HG03571 (cell line): ENCODE measurements around the gene MAPKAP1.

Experiments
- ATAC-seq: cut with Tn5 transposase; IDR thresholded peaks from one replicate; pipeline ENCODE4 v1.9.1; 2021; ENCODE audit not compliant: unreplicated experiment

MAPKAP1 gene

DNA sequence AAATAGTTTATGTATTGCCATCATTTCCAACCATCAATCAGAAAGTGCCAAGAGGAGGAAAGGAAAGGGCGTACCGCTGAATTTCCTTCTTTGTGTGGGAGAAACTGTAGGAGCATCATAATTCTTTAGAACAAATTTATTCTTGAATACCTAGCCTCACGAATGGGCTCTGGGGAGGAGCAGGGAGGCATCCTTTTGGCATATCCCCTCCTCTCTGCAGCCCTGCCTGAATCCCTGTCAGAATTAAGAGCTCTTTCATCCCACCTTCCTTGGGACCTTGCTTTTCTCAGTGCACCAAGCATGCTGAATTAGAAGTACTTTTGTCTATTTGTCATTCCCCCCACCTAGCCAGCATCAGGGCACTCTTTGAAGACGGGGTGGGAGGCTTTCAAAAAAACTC is 189.4 kb downstream of the MAPKAP1 start:
- ATAC-seq = no peak

DNA sequence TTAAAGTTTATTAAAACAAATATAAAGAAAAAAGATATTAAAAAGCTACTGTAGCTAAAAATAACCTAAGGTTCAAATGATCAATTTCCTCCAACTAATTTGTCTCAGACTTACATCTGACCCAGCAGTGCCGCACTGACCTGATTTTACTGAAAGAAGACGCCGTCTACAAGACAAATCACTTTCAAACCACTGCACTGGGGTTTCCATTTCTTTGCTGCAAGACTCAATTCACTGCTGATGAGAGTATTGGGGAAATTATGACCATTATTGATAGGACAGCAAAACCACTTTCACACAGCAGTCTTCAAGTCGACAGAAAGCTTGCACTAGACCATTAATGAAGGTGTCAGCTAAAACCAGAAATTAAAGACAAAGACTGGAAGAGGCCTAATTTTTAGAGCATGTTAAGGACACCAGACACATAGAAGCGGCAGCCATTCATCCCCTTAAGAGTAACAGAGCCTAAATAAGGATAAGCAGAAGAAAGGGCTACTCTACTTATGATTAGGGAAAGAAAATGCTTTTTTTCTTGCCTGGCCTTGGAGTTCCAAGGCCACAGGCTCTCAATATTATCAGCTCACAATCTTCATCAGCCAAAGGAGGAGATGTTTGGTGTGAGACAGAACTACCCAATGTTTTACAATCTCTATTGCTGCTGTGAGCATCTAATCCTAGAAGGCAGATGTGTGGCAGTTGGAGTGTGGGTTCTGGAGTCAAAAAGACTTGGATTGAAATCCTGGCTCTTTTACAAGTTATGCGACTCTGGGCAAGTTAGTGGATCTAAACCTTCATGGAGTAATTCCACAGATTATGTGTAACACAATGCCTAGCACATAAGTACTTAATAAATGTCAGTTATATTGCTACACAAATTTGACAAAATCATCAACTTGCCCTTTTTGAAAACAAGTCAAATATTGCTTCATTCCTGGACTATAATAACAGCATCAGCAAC is 190.7 kb downstream of the MAPKAP1 start:
- ATAC-seq = no peak

- no peak for ATAC-seq
Measured at GRCh38 chr9:125515281-125515680, 191.7 kb downstream of the MAPKAP1 start.

GRCh38 chr9:125514468-125514867 is 192.5 kb downstream of the MAPKAP1 start:
- ATAC-seq = no peak

DNA sequence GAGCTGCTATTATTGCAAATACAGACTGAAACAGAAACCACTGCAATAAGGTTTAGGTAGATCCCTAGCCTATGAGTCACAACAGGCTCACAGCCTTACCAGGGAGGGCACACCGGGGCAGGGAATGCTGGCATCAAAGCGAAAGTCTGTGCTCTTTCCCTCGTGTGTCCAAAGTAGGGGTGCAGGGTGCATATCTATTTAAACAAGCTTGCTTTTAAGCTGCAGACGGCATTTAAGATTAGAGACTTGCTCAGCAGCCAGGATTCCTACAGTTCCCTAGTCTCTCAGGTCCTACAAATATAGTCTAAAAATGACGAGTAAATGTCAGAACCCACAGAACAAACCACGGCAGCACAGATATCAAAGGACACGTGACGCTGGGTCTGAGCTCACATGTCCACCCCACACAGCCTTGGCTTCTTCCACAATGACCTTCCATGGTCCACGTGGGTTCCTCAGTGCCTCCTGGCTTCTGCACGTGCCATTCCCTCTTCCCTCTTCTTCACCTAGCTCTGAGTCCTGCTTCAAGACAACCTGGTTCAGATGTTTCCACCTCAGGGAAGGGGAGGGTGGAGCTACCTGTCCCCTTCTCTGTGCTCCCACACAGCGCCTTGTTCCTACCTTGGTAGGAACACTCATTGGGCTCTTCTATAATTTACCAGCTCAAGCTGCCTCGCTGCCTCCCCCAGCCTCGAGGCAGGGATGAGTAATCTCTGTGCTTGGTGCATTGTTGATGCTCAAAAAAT is 193.2 kb downstream of the MAPKAP1 start:
- peak; percentile 86 for ATAC-seq

- no peak for ATAC-seq
Measured at GRCh38 chr9:125513303-125513667, 193.7 kb downstream of the MAPKAP1 start.

DNA sequence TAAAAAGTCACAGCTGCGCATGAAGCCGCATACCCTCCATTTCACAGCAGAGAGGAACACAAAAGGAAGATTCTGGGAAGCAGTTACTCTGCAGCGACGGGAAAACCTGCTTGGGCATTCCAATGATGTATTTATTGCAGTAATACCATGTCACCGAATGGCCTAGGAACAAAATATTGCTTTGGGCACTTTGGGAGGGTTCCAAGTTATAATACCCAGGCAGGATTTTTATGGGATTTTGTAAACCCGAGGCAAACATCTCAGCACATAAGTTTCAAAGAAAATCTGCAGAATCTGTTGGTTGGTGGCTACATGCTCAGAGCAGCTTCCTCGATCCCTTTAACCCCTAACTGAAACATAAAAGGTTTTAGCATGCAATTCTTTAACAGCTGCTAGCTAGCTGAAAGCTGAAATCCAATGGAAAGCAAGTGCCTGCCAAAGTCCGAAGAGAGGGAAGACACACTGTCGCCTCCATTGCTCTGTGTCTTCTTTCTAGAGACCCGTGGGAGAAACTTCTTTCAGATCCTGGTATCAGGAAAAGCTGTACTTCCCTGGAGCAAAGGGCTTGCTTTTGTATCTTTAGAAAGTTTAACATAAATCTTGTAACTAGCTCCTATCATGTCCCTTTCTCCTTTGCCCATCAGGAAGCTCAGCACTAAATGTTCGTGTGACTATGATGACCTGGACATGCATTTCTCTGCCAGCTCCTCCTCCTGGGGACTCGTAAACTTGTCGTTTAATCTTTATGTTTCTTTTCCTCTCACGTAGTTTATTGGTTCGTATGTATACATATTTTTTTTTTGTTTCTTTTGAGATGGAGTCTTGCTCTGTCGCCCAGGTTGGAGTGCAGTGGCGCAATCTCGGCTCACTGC is 195.0 kb downstream of the MAPKAP1 start:
- no peak for ATAC-seq

- no peak for ATAC-seq
Measured at GRCh38 chr9:125510980-125511379, 196.0 kb downstream of the MAPKAP1 start.

DNA sequence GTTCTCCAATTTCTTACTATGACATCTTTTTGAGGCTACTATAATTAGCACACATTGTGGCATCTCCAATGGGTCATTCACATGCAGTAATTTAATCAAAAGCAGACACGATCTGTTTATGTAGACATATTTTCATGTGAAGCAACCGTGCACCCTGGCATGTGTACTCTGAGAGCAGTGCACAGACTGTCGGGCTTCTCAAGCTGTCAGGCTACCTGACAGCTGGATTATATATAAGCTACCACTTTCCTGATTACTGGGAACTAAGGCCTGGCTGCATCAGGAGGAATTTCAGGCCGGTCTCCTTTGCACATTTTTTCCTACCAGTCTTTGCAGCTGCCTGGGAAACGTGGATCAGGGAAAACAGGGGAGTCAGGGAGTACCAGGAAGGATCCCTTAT is 197.5 kb downstream of the MAPKAP1 start:
- no peak for ATAC-seq

- ATAC-seq = no peak
Measured at GRCh38 chr9:125508249-125508648, 198.8 kb downstream of the MAPKAP1 start.

DNA sequence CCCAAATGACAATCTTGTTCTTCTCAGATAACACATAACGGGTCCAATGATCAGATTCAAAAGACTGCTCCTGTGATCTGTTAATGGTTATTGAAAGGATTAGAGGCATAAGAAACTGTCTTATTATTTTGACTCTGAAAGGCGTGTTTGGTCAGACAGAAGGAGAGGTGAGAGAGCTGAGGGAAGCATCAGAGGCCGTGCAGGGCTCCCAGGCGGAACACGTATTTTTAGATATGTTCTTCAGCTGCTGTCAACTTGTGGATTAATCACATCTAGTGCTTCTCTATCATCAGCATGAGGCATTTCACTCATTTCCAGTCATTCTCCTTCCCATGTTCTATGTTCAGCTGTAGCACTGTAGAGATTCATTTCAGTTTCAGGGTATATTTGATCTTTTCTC is 199.8 kb downstream of the MAPKAP1 start:
- ATAC-seq = no peak

DNA sequence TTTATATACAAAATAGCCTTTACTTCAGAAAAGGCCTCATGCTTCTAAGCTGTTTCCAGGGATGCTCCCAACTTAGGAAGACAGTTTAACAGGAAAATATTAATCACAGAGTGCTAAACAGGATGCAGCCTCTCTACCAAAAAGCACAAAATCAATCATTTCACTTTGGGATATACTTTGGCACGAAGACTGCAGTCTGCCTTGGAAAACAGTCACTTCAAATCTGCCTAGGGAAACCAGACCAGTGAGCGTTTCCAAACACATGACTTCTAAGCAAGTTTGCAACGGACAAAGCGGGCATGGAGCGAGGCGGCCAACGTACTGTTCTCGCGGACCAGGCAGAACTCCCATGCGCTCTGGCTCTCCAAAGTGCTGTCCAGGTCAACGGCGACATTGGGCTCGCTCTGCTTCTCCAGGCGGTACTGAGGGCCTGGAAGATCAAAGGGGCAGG is 201.0 kb downstream of the MAPKAP1 start:
- ATAC-seq = no peak

- ATAC-seq = no peak
Measured at GRCh38 chr9:125504616-125505015, 202.4 kb downstream of the MAPKAP1 start.

DNA sequence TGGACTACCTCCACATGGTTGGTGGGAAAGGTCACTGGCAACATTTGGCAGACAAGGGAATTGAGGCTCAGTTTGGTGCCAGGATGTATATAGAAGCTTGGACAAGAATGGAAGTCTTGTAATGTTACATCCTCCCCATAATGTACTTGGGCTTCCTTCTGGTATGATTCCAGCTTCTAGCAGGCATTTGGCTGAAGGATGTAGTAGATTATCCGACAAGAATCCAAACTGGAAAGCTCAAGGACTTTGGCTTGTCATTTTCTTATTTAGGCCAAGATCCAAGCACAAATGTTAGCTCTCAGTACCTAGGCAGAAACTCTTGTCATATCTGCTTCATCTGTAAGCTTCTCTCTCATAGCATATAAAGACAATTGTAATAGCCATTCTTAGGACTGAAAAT is 209.1 kb downstream of the MAPKAP1 start:
- no peak for ATAC-seq

- no peak for ATAC-seq
Measured at GRCh38 chr9:125497478-125497877, 209.5 kb downstream of the MAPKAP1 start.

- no peak for ATAC-seq
Measured at GRCh38 chr9:125496313-125496834, 210.6 kb downstream of the MAPKAP1 start.

GRCh38 chr9:125495172-125496119 is 211.6 kb downstream of the MAPKAP1 start:
- no peak for ATAC-seq

GRCh38 chr9:125494653-125494915 is 212.4 kb downstream of the MAPKAP1 start:
- no peak for ATAC-seq

DNA sequence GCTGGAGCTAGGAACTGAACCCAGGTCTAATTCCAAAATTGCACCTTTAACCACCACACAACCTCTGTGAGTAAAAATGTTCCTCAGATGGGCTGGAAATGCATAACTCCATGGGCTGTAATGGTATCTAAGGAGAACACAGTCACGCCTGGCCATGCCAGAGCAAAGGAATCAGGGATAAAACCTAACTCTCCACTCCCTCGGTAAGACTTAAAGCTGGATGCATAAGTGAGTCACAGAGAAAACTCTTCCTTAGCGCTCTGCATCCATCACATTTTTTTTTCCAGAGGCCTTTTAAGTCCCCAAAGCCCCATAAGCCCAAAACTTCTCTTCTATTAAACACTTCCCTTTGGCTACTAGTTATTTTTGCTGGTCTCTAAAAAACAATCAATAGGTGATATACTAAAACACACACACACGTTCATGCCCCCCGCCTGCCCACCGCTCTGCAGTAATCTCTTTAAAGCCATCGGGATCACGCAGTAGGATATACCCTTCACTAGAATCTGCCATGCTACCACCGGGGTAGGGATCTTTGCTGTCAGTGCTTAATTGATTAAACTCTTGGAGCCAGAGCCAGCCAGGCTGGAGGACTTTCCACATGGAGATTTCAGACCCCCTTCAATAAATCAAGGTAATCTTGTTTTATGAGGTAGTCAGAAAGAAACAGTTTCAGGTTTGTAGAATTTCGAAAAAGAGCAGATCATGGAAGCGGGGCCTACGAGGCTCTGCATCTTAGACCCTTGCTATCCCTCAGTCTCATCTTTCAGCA is 212.9 kb downstream of the MAPKAP1 start:
- no peak for ATAC-seq
